Caki2 (cell line): Measurements from ENCODE around the gene FAM98C. TPM values are rescaled to one million over a fixed set of nuclear protein-coding genes. Genes with fewer than 3 reads are reported as not detected.

Source experiments
- total RNA-seq: library from RNA; depleted of rRNA; stranded (reverse); fragments of >200 nt; shearing (Covaris generic); gene quantifications from 2 replicates; pipeline ENCODE4 v1.2.3, GENCODE V29; 2014; ENCODE audit warnings: low replicate concordance; rRNA removed

The FAM98C gene
- total RNA-seq, 1 experiment from 2014 or later = 23.9 TPM

Other genes starting within 250 kb of the FAM98C start
- 2.3 and 3.0 TPM in 2 replicates for gene DPF1, start 178.9 kb upstream of the FAM98C start, total RNA-seq
- gene PPP1R14A, start 146.7 kb upstream of the FAM98C start, total RNA-seq = not detected in 2 replicates
- 1,423 and 1,713 TPM in 2 replicates for gene SPINT2, start 138.5 kb upstream of the FAM98C start, total RNA-seq
- gene C19orf33, start 98.8 kb upstream of the FAM98C start, total RNA-seq = 165 and 184 TPM in 2 replicates
- 180 and 207 TPM in 2 replicates for gene YIF1B, start 87.1 kb upstream of the FAM98C start, total RNA-seq
- gene KCNK6, start 83.2 kb upstream of the FAM98C start, total RNA-seq = 0.27 TPM in 1 of 2 replicates, not detected in the other
- gene CATSPERG, start 67.3 kb upstream of the FAM98C start, total RNA-seq = 0.90 and 6.0 TPM in 2 replicates
- gene PSMD8, start 28.5 kb upstream of the FAM98C start, total RNA-seq = 444 and 614 TPM in 2 replicates
- 2.5 TPM in 1 of 2 replicates, not detected in the other for gene GGN, start 15.1 kb upstream of the FAM98C start, total RNA-seq
- gene SPRED3, start 14.4 kb upstream of the FAM98C start, total RNA-seq = 1.7 TPM in 1 of 2 replicates, not detected in the other
- gene RASGRP4, start 23.1 kb downstream of the FAM98C start, total RNA-seq = not detected in 2 replicates
- under 0.01 TPM in 1 of 2 replicates, not detected in the other for gene RYR1, start 30.6 kb downstream of the FAM98C start, total RNA-seq
- 1.3 and 1.6 TPM in 2 replicates for gene MAP4K1, start 214.9 kb downstream of the FAM98C start, total RNA-seq
- 642 and 878 TPM in 2 replicates for gene EIF3K, start 216.1 kb downstream of the FAM98C start, total RNA-seq
- gene ACTN4, start 244.6 kb downstream of the FAM98C start, total RNA-seq = 872 and 922 TPM in 2 replicates